Measurements from ENCODE around the gene ZNF865.

DNA sequence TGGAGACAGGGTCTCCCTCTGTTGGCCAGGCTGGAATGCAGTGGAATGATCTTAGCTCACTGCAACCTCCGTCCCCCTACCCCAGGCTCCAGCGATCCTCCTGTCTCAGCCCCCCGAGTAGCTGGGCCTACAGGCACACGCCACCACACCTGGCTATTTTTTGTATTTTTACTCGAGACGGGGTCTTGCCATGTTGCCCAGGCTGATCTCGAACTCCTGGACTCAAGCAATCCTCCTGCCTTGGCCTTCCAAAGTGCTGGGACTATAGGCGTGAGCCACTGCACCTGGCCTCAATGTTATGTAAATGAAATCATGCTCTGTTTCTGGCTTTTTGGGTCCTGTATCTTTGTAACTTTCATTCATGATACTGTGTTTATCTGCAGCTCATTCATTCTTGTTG, 16.7 kb upstream of the ZNF865 start:
- TF ChIP-seq, protein P1, sequence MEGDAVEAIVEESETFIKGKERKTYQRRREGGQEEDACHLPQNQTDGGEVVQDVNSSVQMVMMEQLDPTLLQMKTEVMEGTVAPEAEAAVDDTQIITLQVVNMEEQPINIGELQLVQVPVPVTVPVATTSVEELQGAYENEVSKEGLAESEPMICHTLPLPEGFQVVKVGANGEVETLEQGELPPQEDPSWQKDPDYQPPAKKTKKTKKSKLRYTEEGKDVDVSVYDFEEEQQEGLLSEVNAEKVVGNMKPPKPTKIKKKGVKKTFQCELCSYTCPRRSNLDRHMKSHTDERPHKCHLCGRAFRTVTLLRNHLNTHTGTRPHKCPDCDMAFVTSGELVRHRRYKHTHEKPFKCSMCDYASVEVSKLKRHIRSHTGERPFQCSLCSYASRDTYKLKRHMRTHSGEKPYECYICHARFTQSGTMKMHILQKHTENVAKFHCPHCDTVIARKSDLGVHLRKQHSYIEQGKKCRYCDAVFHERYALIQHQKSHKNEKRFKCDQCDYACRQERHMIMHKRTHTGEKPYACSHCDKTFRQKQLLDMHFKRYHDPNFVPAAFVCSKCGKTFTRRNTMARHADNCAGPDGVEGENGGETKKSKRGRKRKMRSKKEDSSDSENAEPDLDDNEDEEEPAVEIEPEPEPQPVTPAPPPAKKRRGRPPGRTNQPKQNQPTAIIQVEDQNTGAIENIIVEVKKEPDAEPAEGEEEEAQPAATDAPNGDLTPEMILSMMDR (IDR thresholded peaks at IDR 0.05) = no peak
- TF ChIP-seq EZH2 (IDR thresholded peaks at IDR 0.05; ENCODE audit: borderline replicate concordance, insufficient read depth, low read depth, low read length, poor library complexity, severe bottlenecking) = no peak
